ENCODE results near the gene CRYZ. TPM values are rescaled to one million over a fixed set of nuclear protein-coding genes. Genes with fewer than 3 reads are reported as not detected.

The CRYZ gene
- total RNA-seq, 1 donor from 2014 or later, result 34.8 TPM

DNA sequence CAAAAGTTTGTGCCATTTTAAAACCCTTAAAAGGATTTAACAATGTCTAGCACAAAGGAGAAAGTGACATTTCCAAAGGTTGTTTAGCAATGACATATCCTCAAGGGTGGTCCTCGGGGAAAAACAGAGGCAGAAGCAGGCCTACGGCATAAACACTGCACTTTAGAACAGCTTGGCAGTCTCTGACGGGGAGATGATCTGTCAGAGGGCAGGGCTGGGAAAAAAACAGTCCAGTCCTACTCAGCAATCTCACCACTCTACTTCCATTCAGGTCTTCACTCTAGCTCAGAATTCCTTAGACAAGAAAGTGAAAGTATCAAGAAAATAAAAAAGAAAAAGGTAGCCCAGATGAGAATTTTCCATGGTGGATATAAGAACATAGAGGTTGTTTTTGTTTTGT is 4.1 kb downstream of the CRYZ start:
- Histone ChIP-seq H3K4me3 (no peak overlapping the region), H3K4me1 (peaks cover 26% of the 10 kb centered on the region), H3K36me3 (peaks cover 8% of the 10 kb centered on the region), H3K27me3 (ENCODE audit: low read depth) (no peaks in the 10 kb centered on the region), H3K9me3 (peaks cover 9% of the 10 kb centered on the region), H3K27ac (no peak overlapping the region)
- ATAC-seq, result no peak
- intact Hi-C loops (cut with DNase I), result no loop called here
- no peak for TF ChIP-seq CTCF (IDR thresholded peaks at IDR 0.05)
- no peak for DNase-seq

DNA sequence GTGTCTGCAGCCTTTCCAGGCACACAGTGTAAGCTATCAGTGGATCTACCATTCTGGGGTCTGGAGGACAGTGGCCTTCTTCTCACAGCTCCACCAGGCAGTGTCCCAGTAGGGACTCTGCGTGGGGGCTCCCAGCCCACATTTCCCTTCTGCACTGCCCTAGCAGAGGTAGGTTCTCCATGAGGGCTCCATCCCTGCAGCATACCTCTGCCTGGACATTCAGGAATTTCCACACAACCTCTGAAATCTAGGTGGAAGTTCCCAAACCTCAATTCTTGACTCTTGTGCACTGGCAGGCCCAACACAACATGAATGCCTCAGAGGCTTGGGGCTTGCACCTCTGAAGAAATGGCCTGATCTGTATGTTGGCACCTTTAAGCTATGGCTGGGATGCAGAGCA is 6.8 kb downstream of the CRYZ start:
- intact Hi-C loops (cut with DNase I), result no loop called here
- peaks cover 13% of the 10 kb centered on the region for H3K4me1 ChIP-seq
- peaks cover 35% of the 10 kb centered on the region for H3K36me3 ChIP-seq
- H3K27ac ChIP-seq, result no peak overlapping the region
- no peak overlapping the region for H3K4me3 ChIP-seq
- no peak for ATAC-seq
- no peak for DNase-seq
- H3K27me3 ChIP-seq (ENCODE audit: low read depth), result no peaks in the 10 kb centered on the region
- no peak for TF ChIP-seq CTCF (IDR thresholded peaks at IDR 0.05)
- H3K9me3 ChIP-seq, result peaks cover 9% of the 10 kb centered on the region

DNA sequence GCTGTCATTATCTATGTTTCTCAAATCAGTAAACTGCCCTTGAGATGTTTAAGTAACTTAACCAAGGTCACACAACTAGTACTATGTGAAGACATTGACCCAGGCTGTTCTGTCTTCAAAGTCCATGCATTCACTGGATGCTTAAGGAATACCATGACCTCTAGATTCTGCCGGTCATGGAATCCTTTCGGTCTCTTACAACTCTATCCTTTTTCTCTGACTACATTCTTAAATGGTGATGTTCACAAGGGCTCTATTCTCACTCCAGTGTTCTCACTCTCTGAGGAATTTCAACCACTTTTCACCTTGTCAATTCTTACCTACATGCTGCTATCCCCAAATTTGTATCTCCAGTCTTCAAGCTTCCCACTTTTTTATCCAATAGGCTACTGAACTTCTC is 15.2 kb downstream of the CRYZ start:
- no peaks in the 10 kb centered on the region for H3K27me3 ChIP-seq (ENCODE audit: low read depth)
- ATAC-seq (no peak), DNase-seq (no peak)
- no peak for TF ChIP-seq CTCF (IDR thresholded peaks at IDR 0.05)
- intact Hi-C loops (cut with DNase I), result no loop called here
- no peak overlapping the region for H3K4me3 ChIP-seq
- peaks cover 93% of the 10 kb centered on the region for H3K36me3 ChIP-seq
- no peaks in the 10 kb centered on the region for H3K9me3 ChIP-seq
- no peaks in the 10 kb centered on the region for H3K4me1 ChIP-seq
- H3K27ac ChIP-seq, result no peak overlapping the region

DNA sequence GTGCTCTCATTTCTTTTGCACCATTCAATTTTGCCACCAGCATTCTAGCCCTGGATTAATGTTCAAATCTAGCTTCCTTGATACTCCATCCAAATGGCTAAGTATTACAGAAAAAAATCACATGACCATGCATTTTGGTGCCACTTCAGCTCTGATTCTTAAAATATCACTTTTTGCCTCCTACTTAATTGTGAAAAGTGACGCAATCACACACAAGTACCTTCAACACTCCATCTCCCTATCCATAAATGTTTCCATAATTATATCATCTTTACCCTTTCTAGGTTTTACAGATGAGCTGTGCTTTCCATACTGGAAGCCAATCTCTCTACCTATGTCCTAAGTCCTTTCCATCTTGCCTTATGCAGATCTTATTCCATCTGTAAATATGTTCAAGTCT is 16.0 kb downstream of the CRYZ start:
- DNase-seq, result no peak
- no peak for TF ChIP-seq CTCF (IDR thresholded peaks at IDR 0.05)
- ATAC-seq, result no peak
- H3K9me3 ChIP-seq, result no peaks in the 10 kb centered on the region
- H3K4me3 ChIP-seq, result no peak overlapping the region
- H3K27ac ChIP-seq, result no peak overlapping the region
- H3K27me3 ChIP-seq (ENCODE audit: low read depth), result no peaks in the 10 kb centered on the region
- H3K36me3 ChIP-seq, result peaks cover 90% of the 10 kb centered on the region
- intact Hi-C loops (cut with DNase I), result no loop called here
- H3K4me1 ChIP-seq, result no peaks in the 10 kb centered on the region

DNA sequence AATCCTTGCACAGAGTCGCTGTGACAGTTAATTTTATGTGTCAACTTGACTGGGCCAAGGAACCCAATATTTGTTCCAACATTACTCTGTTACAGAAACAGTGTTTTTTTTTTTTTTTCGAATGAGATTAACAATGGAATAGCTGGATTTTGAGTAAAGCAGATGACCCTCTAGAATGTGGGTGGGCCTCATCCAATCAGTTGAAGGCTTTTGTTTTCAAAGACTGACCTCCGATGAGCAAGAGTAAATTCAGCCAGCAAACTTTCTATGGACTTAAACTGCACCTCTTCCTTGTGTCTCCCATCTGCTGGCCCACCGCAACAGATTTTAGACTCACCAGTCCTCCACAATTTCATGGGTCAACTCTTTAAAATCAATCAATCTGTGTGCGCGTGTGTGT is 17.0 kb downstream of the CRYZ start:
- Histone ChIP-seq H3K27me3 (ENCODE audit: low read depth) (no peaks in the 10 kb centered on the region), H3K36me3 (peaks cover 89% of the 10 kb centered on the region), H3K9me3 (no peaks in the 10 kb centered on the region), H3K27ac (no peak overlapping the region), H3K4me3 (no peak overlapping the region), H3K4me1 (no peaks in the 10 kb centered on the region)
- DNase-seq (no peak), ATAC-seq (no peak)
- no peak for TF ChIP-seq CTCF (IDR thresholded peaks at IDR 0.05)
- intact Hi-C loops (cut with DNase I), result no loop called here

GRCh38 chr1:74715236-74715502 is 17.7 kb downstream of the CRYZ start:
- no peak for ATAC-seq
- no peak overlapping the region for H3K4me3 ChIP-seq
- no peak for TF ChIP-seq CTCF (IDR thresholded peaks at IDR 0.05)

More at GRCh38 chr1:74715236-74715502, 17.7 kb downstream of the CRYZ start:
- Histone ChIP-seq H3K9me3 (no peaks in the 10 kb centered on the region), H3K27ac (no peak overlapping the region), H3K36me3 (peaks cover 89% of the 10 kb centered on the region), H3K27me3 (ENCODE audit: low read depth) (no peaks in the 10 kb centered on the region), H3K4me1 (no peaks in the 10 kb centered on the region)
- no peak for DNase-seq
- intact Hi-C loops (cut with DNase I), result no loop called here
